Psoas muscle (tissue), 8 donors: ENCODE measurements around the gene APBB2. TPM values are rescaled to one million over a fixed set of nuclear protein-coding genes. Genes with fewer than 3 reads are reported as not detected.

ENCODE experiments used
- ATAC-seq, 4 donors: fragments of 200-7000 bp; cut with Tn5 transposase; one replicate each; pipeline ENCODE4 v1.9.1; 2020; ENCODE audit warnings: moderate library complexity in 3 of 4, mild to moderate bottlenecking in 2 of 4
- DNase-seq, 2 donors: peaks; one replicate each; pipeline ENCODE4 v3.0.0-alpha.2; 2020
- H3K27ac ChIP-seq: fragments of 200-600 bp; one replicate; pipeline ENCODE4 v1.8.0; 2022
- H3K27me3 ChIP-seq, 3 donors: fragments of 200-600 bp in 1 of 3; one replicate each; pipeline versions ENCODE4 v1.6.1 to v1.8.0; 2013 to 2022; ENCODE audit warnings: low read length in 2 of 3, mild to moderate bottlenecking in 2 of 3, moderate library complexity in 1 of 3; ENCODE audit not compliant: insufficient read depth in 3 of 3
- H3K36me3 ChIP-seq, 2 donors: fragments of 200-600 bp in 1 of 2; one replicate each; pipeline versions ENCODE4 v1.6.1 to v1.8.0; 2013 to 2022; ENCODE audit warnings: low read depth in 1 of 2, mild to moderate bottlenecking in 1 of 2, moderate library complexity in 1 of 2; ENCODE audit not compliant: insufficient read depth in 1 of 2
- H3K4me1 ChIP-seq: fragments of 200-600 bp; one replicate; pipeline ENCODE4 v1.8.0; 2022
- H3K4me3 ChIP-seq: fragments of 200-600 bp; one replicate; pipeline ENCODE4 v1.8.0; 2022; ENCODE audit warnings: mild to moderate bottlenecking
- H3K9me3 ChIP-seq: fragments of 200-600 bp; one replicate; pipeline ENCODE4 v1.8.0; 2022
- CTCF ChIP-seq: fragments of 200-600 bp; IDR thresholded peaks from one replicate; pipeline ENCODE4 v1.8.0; 2022; ENCODE audit warnings: antibody characterized with exemption
- WGBS, 3 donors: extraction: QIAGEN DNeasy Blood & Tissue Kit; methylation state at CpG; one replicate each; pipeline versions ENCODE4 v1.1.6 to v1.1.7; 2013; 5-methylcytosine and 5-hydroxymethylcytosine counted together
- intact Hi-C, 2 donors: fragments of 100-400 bp; cut with DNase I; formaldehyde crosslinking; loops; one replicate each; pipeline versions ENCODE4 v1.11.0 to v1.14.2; 2022
- polyA plus RNA-seq, 3 donors: library from polyadenylated mRNA; stranded (reverse); fragments of 200-250 nt; gene quantifications; one replicate each; pipeline ENCODE4 v1.2.3, GENCODE V29; 2013
- total RNA-seq, 4 donors: library from RNA; stranded (reverse); fragmentation: NEBNext Ultra II Directional in 2 of 4; extraction: Animal tissue kit (Norgen Biotek cat#: 25700) in 2 of 4; gene quantifications; one replicate each; pipeline versions ENCODE4 v1.2.1 to v1.2.4, GENCODE V29; 2021 to 2023
- donor health status: healthy with polysubstance abuse.
- donor health status: DM: no; HTN: no; CAD: no; lungs with moderate emphysema.
- donor health status: Bipolar disorder and iron deficiency.
- donor health status: healthy.
- donor health status: DM: yes; HTN: yes; CAD: no.
- donor health status: DM: no; HTN: no; CAD: no.
- donor health status: DM: no; HTN: no; CAD: no.
- donor health status: DM: yes; HTN: yes; CAD: no.

Gene APBB2
- total and polyA plus RNA-seq, 7 donors: 3.1 to 37.4 (median 11.3) TPM

- intact Hi-C loops: loop anchor here (5.0 kb wide), 2 partner anchors 291 to 301 kb away; no protein-coding TSS in a partner anchor
Measured at GRCh38 chr4:41218703-41219102, 4.4 kb upstream of the APBB2 start.

GRCh38 chr4:41217374-41217773, 3.0 kb upstream of the APBB2 start:
- Histone ChIP-seq H3K9me3 (no peaks in the 10 kb centered on the region), H3K4me1 (peaks cover 4% of the 10 kb centered on the region), H3K4me3 (no peak overlapping the region), H3K27ac (peak overlapping the region; percentile 74), H3K27me3 (no peaks in the 10 kb centered on the region), H3K36me3 (no peaks in the 10 kb centered on the region)
- TF ChIP-seq CTCF: no peak
- DNase-seq (no peak), ATAC-seq (peak in 2 of 4 donors; percentile 12)
- intact Hi-C loops: loop anchor here (5.0 kb wide), 2 partner anchors 290 to 300 kb away; no protein-coding TSS in a partner anchor
- 20 to 36% (median 27%) methylated on average over 2 of the region's 2 CpGs for WGBS, 3 donors

More at GRCh38 chr4:41218703-41219102, 4.4 kb upstream of the APBB2 start:
- Histone ChIP-seq H3K4me3 (no peak overlapping the region), H3K4me1 (peaks cover 4% of the 10 kb centered on the region), H3K36me3 (no peaks in the 10 kb centered on the region), H3K9me3 (no peaks in the 10 kb centered on the region), H3K27me3 (no peaks in the 10 kb centered on the region), H3K27ac (no peak overlapping the region)
- no peak for DNase-seq
- no peak for TF ChIP-seq CTCF
- 95 to 98% (median 98%) methylated on average over 3 of the region's 3 CpGs for WGBS, 3 donors
- no peak for ATAC-seq

GRCh38 chr4:41217020-41217333, 2.6 kb upstream of the APBB2 start:
- no peak for ATAC-seq
- Histone ChIP-seq H3K9me3 (no peaks in the 10 kb centered on the region), H3K27me3 (no peaks in the 10 kb centered on the region), H3K4me1 (peaks cover 4% of the 10 kb centered on the region), H3K4me3 (peak overlapping the region; percentile 63), H3K27ac (peak overlapping the region; percentile 74), H3K36me3 (no peaks in the 10 kb centered on the region)
- DNase-seq: no peak
- 17 to 37% (median 26%) methylated on average over 2 of the region's 2 CpGs for WGBS, 3 donors
- intact Hi-C loops: loop anchor here (5.0 kb wide), 2 partner anchors 290 to 300 kb away; no protein-coding TSS in a partner anchor
- no peak for TF ChIP-seq CTCF

- Histone ChIP-seq H3K27ac (peak overlapping the region; percentile 74), H3K9me3 (no peaks in the 10 kb centered on the region), H3K4me1 (peaks cover 4% of the 10 kb centered on the region), H3K27me3 (no peaks in the 10 kb centered on the region), H3K36me3 (no peaks in the 10 kb centered on the region), H3K4me3 (peak overlapping the region; percentile 63)
- ATAC-seq: peak; percentile 57 to 68 (median 58)
- peak; percentile 73 to 81 for DNase-seq
- peak; percentile 12 for TF ChIP-seq CTCF
- intact Hi-C loops: loop anchor here (5.0 kb wide), 2 partner anchors 289 to 299 kb away; no protein-coding TSS in a partner anchor
- whole genome bisulfite sequencing, 3 donors: 3 to 8% (median 6%) methylated on average over 37 to 59 of the region's 59 CpGs
Measured at GRCh38 chr4:41216294-41217019, 2.1 kb upstream of the APBB2 start.
